HEK293T (cell line): ENCODE results near the gene CAMK1D.

Experiments
- CTCF ChIA-PET: fragments of 350-600 bp; formaldehyde crosslinking; extraction: SDS; loops from one replicate; lab custom pipeline; 2021; ENCODE audit warnings: antibody characterized with exemption, inconsistent platforms; lab: Yijun Ruan, JAX
- POLR2A ChIA-PET: fragments of 350-600 bp; formaldehyde crosslinking; extraction: SDS; loops from one replicate; lab custom pipeline; 2020; ENCODE audit warnings: antibody characterized with exemption, inconsistent platforms; lab: Yijun Ruan, JAX
- DNase-seq: peaks from one replicate; pipeline ENCODE4 v3.0.0; 2012; ENCODE audit warnings: mixed read lengths; ENCODE audit errors: extremely low spot score
- ARNT ChIP-seq: fragments of 450-650 bp; IDR thresholded peaks from 2 replicates; pipeline ENCODE4 v1.6.1; 2017; ENCODE audit warnings: mild to moderate bottlenecking
- BHLHE40 ChIP-seq: fragments of 450-650 bp; IDR thresholded peaks from 2 replicates; pipeline ENCODE4 v1.6.1; 2016; ENCODE audit warnings: mild to moderate bottlenecking, moderate library complexity, borderline replicate concordance
- CTBP1 ChIP-seq: fragments of 450-650 bp; IDR thresholded peaks from 2 replicates; pipeline ENCODE4 v1.6.1; 2016; ENCODE audit warnings: borderline replicate concordance
- ELF4 ChIP-seq: fragments of 450-650 bp; IDR thresholded peaks from 2 replicates; pipeline ENCODE4 v1.6.1; 2017; ENCODE audit warnings: antibody characterized with exemption
- FOXA1 ChIP-seq: fragments of 450-650 bp; IDR thresholded peaks from 2 replicates; pipeline ENCODE4 v1.6.1; 2016; ENCODE audit warnings: mild to moderate bottlenecking
- FOXK2 ChIP-seq: fragments of 450-650 bp; IDR thresholded peaks from 2 replicates; pipeline ENCODE4 v1.6.1; 2016; ENCODE audit warnings: mild to moderate bottlenecking
- FOXM1 ChIP-seq: fragments of 450-650 bp; IDR thresholded peaks from 2 replicates; pipeline ENCODE4 v1.6.1; 2017; ENCODE audit warnings: mild to moderate bottlenecking, borderline replicate concordance
- HDGF ChIP-seq: fragments of 450-650 bp; IDR thresholded peaks from 2 replicates; pipeline ENCODE4 v1.6.1; 2017; ENCODE audit warnings: antibody characterized with exemption, borderline replicate concordance
- L3MBTL2 ChIP-seq: fragments of 450-650 bp; conservative IDR thresholded peaks from 2 replicates; pipeline ENCODE4 v1.6.1; 2016; ENCODE audit warnings: mild to moderate bottlenecking
- LEF1 ChIP-seq: fragments of 450-650 bp; IDR thresholded peaks from 2 replicates; pipeline ENCODE4 v1.6.1; 2017; ENCODE audit warnings: mild to moderate bottlenecking, borderline replicate concordance
- NFRKB ChIP-seq: fragments of 450-650 bp; IDR thresholded peaks from 2 replicates; pipeline ENCODE4 v1.6.1; 2016; ENCODE audit warnings: mild to moderate bottlenecking, moderate library complexity
- SP1 ChIP-seq: fragments of 450-650 bp; IDR thresholded peaks from 2 replicates; pipeline ENCODE4 v1.6.1; 2017
- SUZ12 ChIP-seq: fragments of 450-650 bp; IDR thresholded peaks from 2 replicates; pipeline ENCODE4 v1.6.1; 2016; ENCODE audit warnings: mild to moderate bottlenecking
- TARDBP ChIP-seq: fragments of 450-650 bp; IDR thresholded peaks from 2 replicates; pipeline ENCODE4 v1.6.1; 2016
- ZNF384 ChIP-seq: fragments of 450-650 bp; IDR thresholded peaks from 2 replicates; pipeline ENCODE4 v1.6.1; 2016
- TF ChIP-seq, protein P1 (sequence below): fragments of 450-650 bp; IDR thresholded peaks from 2 replicates; pipeline ENCODE4 v1.6.1; 2016

The CAMK1D gene

DNA sequence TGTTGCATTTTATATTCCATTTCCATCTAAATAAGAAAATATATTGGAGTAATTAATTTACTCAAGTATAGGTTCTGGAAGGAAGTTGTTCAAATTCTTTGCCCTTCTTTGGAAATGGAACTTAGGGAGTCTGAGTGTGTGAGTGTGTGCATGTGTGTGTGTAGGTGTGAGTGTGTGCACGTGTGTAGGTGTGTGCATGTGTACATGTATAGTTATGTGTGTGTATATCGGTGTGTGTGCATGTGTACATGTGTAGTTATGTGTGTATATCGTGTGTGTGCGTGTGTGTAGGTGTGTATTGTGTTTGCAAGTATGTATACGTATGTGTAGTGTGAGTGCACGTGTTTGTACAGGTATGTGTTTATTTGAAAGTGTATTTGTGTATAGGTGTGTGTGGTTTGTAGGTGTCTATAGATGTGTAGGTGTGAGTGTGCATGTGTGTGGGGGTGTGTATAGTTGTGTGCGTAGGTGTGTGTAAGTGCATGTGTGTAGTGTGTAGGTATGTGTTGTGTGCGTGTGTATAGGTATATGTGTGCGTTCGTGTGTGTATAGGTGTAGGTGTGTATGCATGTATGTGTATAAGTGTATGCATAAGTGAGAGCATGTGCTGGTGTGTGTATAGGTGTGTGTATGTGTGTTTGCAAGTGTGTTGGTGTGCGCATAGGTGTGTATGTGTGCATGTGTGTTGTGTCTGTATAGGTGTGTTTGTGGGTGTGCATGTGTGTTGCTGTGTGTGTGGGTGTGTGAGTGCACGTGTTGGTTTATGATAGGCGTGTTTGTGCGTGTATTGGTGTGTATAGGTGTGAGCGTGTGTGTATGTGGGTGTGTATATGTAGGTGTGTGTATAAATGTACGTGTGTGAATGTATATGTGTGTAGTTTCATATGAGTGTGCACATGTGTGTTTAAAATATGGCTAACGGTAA lies 266.2 kb downstream of the CAMK1D start:
- TF ChIP-seq TARDBP, result peak; percentile 47; the same call in 1 of the 2 replicates
- no peak for TF ChIP-seq NFRKB
- 0 out of 2 replicates have a peak, but pooled peaks have one; percentile 10 for TF ChIP-seq CTBP1
- DNase-seq, result no peak
- ChIA-PET CTCF (no interaction called here), POLR2A (no interaction called here)

DNA sequence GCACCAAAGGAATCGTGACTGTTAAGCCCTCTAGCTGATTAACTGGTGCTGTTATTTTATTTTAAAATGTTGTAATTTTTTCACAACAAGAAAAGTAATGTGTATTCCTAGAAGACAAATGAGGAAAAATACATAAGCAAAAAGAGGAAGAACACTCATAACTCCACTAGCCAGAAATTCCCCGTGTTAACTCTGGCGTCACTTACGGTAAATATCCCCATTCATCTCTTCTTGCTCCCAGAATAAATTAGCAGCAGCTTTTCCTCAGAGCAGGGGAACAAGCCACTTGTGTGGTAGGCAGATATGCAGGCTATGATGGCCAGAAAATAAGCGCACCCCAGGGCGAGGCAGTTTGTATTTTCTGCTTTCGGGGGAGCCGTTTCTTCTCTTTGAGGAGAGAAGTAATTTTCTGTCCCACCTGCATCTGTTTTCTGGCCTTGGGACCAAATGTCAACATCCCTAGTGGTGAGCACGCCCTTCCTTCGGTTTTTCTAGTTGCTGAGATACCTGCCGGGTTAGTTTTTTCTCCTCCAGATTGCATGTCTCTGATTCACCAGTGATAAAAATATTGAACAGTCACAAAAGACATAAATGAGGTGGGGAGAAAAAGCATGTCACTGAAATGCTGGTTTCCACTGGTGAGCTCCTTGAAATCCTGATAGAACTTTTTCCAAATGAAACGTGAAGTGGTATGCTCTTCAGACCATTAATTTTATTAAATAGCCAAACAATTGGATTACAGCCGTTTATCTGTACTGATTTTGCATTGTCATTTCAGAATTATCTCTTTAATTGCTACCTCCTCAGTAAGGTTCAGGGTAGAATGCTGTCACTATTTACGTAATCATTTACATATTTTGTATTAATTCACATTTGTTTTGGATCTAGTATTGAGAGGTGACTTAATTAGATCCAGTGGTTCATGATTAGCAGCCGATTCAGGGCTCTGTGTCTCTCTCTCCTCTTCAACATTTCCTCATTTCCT lies 268.1 kb downstream of the CAMK1D start:
- DNase-seq, result no peak
- ChIA-PET POLR2A (no interaction called here), CTCF (interaction anchor here (1.7 kb wide), 1 partner anchor 39 kb away, joined by 5 read pairs; no protein-coding TSS in a partner anchor)
- no peak for TF ChIP-seq FOXK2
- no peak for TF ChIP-seq NFRKB
- no peak for TF ChIP-seq TARDBP
- TF ChIP-seq L3MBTL2, result no peak
- TF ChIP-seq HDGF, result no peak
- TF ChIP-seq FOXM1, result no peak
- TF ChIP-seq FOXA1, result no peak
- TF ChIP-seq BHLHE40, result no peak
- TF ChIP-seq SUZ12, result no peak
- TF ChIP-seq ARNT, result no peak
- TF ChIP-seq, protein P1, sequence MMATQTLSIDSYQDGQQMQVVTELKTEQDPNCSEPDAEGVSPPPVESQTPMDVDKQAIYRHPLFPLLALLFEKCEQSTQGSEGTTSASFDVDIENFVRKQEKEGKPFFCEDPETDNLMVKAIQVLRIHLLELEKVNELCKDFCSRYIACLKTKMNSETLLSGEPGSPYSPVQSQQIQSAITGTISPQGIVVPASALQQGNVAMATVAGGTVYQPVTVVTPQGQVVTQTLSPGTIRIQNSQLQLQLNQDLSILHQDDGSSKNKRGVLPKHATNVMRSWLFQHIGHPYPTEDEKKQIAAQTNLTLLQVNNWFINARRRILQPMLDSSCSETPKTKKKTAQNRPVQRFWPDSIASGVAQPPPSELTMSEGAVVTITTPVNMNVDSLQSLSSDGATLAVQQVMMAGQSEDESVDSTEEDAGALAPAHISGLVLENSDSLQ, result no peak
- no peak for TF ChIP-seq SP1
- TF ChIP-seq ZNF384, result no peak
- TF ChIP-seq ELF4, result no peak
- no peak for TF ChIP-seq CTBP1
- TF ChIP-seq LEF1, result no peak

DNA sequence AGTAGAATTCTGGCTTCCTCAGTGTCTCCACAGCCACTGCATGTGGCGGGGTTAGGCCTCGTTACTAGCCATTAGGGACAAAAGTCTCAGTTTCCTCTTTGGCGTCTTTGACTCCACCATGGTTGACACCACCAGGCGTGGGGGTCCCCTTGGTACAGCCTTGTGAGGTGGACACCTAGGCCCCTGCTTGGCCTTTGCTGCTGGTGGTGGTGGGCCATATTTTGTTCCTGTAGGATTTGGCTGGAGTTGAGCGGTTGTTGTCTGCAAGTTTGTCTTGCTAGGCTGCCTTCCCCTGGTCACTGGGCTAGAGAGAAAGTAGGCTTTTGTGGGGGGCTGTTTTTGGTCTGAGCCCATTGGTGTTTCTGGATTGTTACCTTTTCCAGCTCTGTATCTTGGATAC lies 272.7 kb downstream of the CAMK1D start:
- POLR2A ChIA-PET, result no interaction called here
- TF ChIP-seq BHLHE40 (no peak), ELF4 (no peak), SP1 (no peak), CTBP1 (no peak)
- CTCF ChIA-PET, result no interaction called here
- DNase-seq, result no peak

DNA sequence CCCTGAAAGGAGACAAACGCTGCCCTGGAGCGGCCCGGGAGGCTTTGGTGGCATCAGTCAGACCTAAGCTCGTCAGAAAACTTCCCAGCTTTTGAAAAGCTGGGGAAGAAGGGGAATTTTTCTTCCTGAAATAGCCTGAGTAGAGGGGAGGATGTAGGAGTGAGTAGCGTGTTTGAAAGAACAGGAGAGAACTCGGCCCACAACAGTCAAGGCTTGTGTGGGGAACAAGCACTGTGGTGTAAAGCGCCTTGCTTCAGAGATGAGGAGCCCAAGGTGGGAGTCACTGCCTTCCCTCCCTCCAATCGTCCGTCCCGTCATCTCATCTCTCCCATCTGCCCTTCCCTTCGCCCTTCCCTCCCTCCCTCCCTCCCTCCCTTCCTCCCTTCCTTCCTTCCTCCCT lies 273.3 kb downstream of the CAMK1D start:
- DNase-seq, result no peak
- ChIA-PET POLR2A (no interaction called here), CTCF (no interaction called here)
- TF ChIP-seq HDGF (no peak), ELF4 (no peak), ARNT (no peak), SUZ12 (no peak), FOXK2 (no peak), NFRKB (no peak)

DNA sequence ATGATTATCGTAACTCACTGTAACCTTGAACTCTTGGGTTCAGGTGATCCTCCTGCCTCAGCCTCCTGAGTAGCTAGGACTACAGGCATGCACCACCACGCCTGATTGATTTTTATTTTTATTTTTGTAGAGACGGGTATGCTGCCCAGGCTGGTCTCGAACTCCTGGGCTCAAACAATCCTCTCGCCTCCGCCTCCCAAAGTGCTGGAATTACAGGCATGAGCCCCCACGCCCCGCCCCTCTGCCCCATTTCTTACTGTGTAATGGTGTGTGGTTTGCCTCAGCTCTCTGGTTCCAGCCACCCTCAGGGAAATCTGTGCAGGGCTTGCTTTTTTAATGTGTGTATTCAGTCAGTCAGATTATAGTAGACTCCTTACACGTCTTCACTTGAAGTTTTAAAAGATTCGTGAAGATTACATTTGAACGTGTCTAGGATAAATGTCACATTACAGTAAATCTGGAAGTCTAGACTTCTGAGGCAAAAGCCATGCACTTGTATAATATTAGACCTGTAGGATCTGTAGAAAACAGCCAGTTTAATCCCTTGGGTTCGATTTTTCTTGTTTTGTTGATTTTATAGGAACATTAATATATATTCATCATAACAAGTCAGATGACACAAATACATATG lies 276.2 kb downstream of the CAMK1D start:
- ChIA-PET CTCF (no interaction called here), POLR2A (no interaction called here)
- no peak for TF ChIP-seq L3MBTL2
- no peak for TF ChIP-seq TARDBP
- TF ChIP-seq SP1, result no peak
- TF ChIP-seq, protein P1, result no peak
- TF ChIP-seq ARNT, result no peak
- TF ChIP-seq CTBP1, result no peak
- TF ChIP-seq FOXM1, result no peak
- no peak for TF ChIP-seq SUZ12
- no peak for TF ChIP-seq LEF1
- no peak for TF ChIP-seq NFRKB
- TF ChIP-seq HDGF, result no peak
- no peak for TF ChIP-seq ZNF384
- DNase-seq, result no peak

DNA sequence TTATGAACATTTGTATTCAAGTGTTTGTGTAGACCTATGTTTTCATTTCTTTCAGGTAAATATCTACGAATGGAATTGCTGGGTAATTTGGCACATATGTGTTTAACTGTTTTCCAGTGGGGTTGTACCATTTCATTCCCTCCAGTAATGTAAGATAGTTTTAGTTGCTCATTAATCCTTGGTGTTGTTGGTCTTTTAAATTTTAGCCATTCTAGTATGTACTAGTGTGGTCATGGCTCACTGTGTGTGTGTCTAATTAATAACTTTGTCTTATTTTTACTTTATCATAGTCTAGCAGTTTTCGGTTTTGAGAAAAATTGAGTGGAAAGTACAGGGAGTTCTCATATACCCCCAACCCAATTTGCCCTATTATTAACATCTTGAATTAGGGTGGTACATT lies 278.8 kb downstream of the CAMK1D start:
- CTCF ChIA-PET, result no interaction called here
- TF ChIP-seq, protein P1, result no peak
- TF ChIP-seq SUZ12, result no peak
- TF ChIP-seq LEF1, result no peak
- TF ChIP-seq FOXM1, result no peak
- TF ChIP-seq ARNT, result no peak
- no peak for TF ChIP-seq SP1
- no peak for TF ChIP-seq CTBP1
- no peak for TF ChIP-seq FOXA1
- TF ChIP-seq NFRKB, result no peak
- TF ChIP-seq HDGF, result no peak
- no peak for TF ChIP-seq BHLHE40
- no peak for TF ChIP-seq TARDBP
- no peak for TF ChIP-seq FOXK2
- no peak for TF ChIP-seq ELF4
- TF ChIP-seq ZNF384, result no peak
- TF ChIP-seq L3MBTL2, result no peak
- POLR2A ChIA-PET, result no interaction called here
- DNase-seq, result no peak
